Nephron (organoid): ENCODE results near the gene SIKE1.

Experiments used
- H3K27ac Mint-ChIP-seq, 3 experiments: 2 replicates each; pipeline ENCODE4 v1.8.0; 2020; ENCODE audit warnings: mixed read lengths in 3 of 3, mild to moderate bottlenecking in 2 of 3, moderate library complexity in 1 of 3
- H3K27me3 Mint-ChIP-seq: 2 replicates; pipeline ENCODE4 v1.8.0; 2021; ENCODE audit warnings: low read depth, mild to moderate bottlenecking, moderate library complexity, mixed read lengths
- H3K36me3 Mint-ChIP-seq: 2 replicates; pipeline ENCODE4 v1.8.0; 2020; ENCODE audit warnings: low read depth, mixed read lengths
- H3K4me1 Mint-ChIP-seq: 2 replicates; pipeline ENCODE4 v1.8.0; 2020; ENCODE audit warnings: mixed read lengths
- H3K4me3 Mint-ChIP-seq, 3 experiments: 2 replicates each; pipeline ENCODE4 v1.8.0; 2020; ENCODE audit warnings: mild to moderate bottlenecking in 3 of 3, mixed read lengths in 3 of 3, moderate library complexity in 2 of 3
- H3K9me3 Mint-ChIP-seq: 2 replicates; pipeline ENCODE4 v1.8.0; 2020; ENCODE audit warnings: mixed read lengths
- TF ChIP-seq, protein P1 (sequence below), 3 experiments: fragments of 200-600 bp; sonication (generic); IDR thresholded peaks; one replicate each; pipeline ENCODE4 v1.5.0; 2021; ENCODE audit warnings: antibody characterized with exemption in 3 of 3; ENCODE audit not compliant: unreplicated experiment in 3 of 3

The SIKE1 gene

DNA sequence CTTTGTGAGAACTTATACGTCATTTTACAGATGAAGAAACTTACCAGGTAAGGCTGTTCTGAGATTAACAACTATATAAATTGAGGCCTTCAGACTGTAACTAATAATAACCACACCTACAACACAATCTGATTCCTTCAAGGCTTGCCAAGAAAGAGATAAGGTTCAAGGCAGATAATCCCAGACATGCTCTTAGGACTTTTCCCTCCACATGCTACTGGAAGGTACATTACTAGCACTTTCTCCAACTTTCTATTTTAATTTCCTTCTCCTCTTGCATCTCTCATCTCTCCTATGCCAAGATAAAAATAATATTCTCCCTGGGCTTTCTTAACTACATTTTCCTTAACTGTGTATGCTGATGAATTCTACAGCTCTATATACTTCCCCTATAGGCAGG is 45.0 kb downstream of the SIKE1 start:
- H3K4me3 Mint-ChIP-seq, result no peak overlapping the region
- no peaks in the 10 kb centered on the region for H3K4me1 Mint-ChIP-seq
- H3K27me3 Mint-ChIP-seq, result no peaks in the 10 kb centered on the region
- TF ChIP-seq, protein P1, sequence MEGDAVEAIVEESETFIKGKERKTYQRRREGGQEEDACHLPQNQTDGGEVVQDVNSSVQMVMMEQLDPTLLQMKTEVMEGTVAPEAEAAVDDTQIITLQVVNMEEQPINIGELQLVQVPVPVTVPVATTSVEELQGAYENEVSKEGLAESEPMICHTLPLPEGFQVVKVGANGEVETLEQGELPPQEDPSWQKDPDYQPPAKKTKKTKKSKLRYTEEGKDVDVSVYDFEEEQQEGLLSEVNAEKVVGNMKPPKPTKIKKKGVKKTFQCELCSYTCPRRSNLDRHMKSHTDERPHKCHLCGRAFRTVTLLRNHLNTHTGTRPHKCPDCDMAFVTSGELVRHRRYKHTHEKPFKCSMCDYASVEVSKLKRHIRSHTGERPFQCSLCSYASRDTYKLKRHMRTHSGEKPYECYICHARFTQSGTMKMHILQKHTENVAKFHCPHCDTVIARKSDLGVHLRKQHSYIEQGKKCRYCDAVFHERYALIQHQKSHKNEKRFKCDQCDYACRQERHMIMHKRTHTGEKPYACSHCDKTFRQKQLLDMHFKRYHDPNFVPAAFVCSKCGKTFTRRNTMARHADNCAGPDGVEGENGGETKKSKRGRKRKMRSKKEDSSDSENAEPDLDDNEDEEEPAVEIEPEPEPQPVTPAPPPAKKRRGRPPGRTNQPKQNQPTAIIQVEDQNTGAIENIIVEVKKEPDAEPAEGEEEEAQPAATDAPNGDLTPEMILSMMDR (IDR thresholded peaks at IDR 0.05; ENCODE audit: unreplicated experiment in 3 of 3), result no peak
- H3K9me3 Mint-ChIP-seq, result no peaks in the 10 kb centered on the region
- no peak overlapping the region for H3K27ac Mint-ChIP-seq
- peaks cover 78% of the 10 kb centered on the region for H3K36me3 Mint-ChIP-seq

DNA sequence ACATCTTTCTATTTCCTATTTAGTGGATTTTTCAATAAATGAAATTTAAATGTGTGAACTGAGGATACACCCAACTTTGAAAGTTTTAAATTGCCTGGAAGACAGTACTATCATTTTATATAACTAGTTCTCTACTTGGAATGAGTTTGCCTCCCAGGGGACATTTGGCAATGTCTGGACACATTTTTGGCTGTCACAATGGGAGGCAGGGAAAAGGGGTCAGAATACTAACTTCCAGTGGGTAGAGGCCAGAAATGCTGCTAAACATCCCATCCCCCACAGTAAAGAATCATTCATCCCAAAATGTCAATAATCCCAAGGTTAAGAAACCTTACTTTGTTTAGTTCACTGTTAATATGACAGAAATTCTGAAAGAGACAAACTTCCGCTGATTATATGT is 50.7 kb downstream of the SIKE1 start:
- H3K4me1 Mint-ChIP-seq, result no peaks in the 10 kb centered on the region
- TF ChIP-seq, protein P1 (IDR thresholded peaks at IDR 0.05; ENCODE audit: unreplicated experiment in 3 of 3), result no peak
- H3K9me3 Mint-ChIP-seq, result no peaks in the 10 kb centered on the region

DNA sequence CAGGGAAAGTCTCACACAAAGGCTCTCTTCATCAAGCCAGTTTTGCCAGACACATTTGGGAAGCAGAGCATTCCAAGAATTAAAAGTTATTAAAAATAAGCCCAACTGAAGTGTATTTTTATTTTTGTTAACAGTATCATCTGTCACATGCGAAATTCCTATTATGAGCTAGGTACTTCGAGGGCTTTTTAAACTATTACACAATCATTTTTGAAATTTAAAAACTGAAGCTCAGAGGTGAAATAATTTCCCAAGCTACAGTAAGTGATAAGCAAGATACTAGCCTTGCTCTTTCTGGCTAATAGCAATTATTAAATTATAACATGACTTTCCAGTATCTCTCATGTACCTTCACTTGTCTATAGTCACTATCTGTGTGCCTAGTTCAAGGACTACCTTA is 51.9 kb downstream of the SIKE1 start:
- Mint-ChIP-seq H3K36me3 (peaks cover 82% of the 10 kb centered on the region), H3K4me1 (peaks cover 6% of the 10 kb centered on the region), H3K9me3 (no peaks in the 10 kb centered on the region), H3K27me3 (no peaks in the 10 kb centered on the region), H3K4me3 (no peak overlapping the region), H3K27ac (no peak overlapping the region)
- TF ChIP-seq, protein P1 (IDR thresholded peaks at IDR 0.05; ENCODE audit: unreplicated experiment in 3 of 3), result no peak

More for the DNA sequence above, 50.7 kb downstream of the SIKE1 start:
- no peaks in the 10 kb centered on the region for H3K27me3 Mint-ChIP-seq
- H3K27ac Mint-ChIP-seq, result no peak overlapping the region
- H3K4me3 Mint-ChIP-seq, result no peak overlapping the region
- H3K36me3 Mint-ChIP-seq, result peaks cover 82% of the 10 kb centered on the region

DNA sequence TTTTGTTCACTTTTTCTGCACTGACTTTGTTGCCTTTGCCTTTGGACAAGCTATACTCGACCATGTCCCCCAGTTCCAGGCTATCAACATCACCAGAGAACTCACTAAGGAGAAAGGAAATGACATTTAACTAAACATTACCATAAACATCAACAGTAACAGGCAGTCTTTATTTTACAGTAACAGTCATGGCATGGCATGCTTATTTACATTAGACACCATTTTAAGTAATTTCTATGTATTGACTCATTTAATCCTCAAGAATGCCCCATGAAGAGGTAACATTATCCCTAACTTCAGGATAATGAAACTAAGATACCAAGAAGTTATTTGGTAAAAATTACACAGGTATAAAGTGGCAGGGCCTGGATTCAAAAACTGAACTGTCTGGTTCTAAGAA is 55.3 kb downstream of the SIKE1 start:
- H3K4me1 Mint-ChIP-seq, result peaks cover 6% of the 10 kb centered on the region
- no peaks in the 10 kb centered on the region for H3K9me3 Mint-ChIP-seq
- TF ChIP-seq, protein P1 (IDR thresholded peaks at IDR 0.05; ENCODE audit: unreplicated experiment in 3 of 3), result no peak
- H3K27ac Mint-ChIP-seq, result no peak overlapping the region
- peaks cover 87% of the 10 kb centered on the region for H3K36me3 Mint-ChIP-seq
- H3K4me3 Mint-ChIP-seq, result no peak overlapping the region
- H3K27me3 Mint-ChIP-seq, result no peaks in the 10 kb centered on the region

DNA sequence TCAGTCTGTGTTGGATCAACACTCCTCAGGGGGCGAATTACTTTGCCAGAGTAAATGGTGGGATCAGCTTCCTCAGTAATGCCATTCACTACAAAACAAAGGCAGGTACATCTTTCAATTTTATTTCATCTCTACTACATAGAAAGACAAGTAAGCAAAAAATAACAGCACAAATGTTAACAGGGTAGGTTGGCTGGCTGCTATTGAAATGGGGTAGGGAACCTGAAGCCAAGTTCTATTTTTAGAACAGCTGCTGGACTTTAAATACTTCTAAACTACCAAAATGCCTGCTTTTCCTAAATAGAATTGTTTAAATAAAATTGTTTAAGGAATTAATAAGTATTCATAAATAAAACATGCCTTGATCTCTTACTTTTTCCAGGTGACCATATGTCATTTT is 56.6 kb downstream of the SIKE1 start:
- H3K4me1 Mint-ChIP-seq, result peaks cover 6% of the 10 kb centered on the region
- TF ChIP-seq, protein P1 (IDR thresholded peaks at IDR 0.05; ENCODE audit: unreplicated experiment in 3 of 3), result no peak

DNA sequence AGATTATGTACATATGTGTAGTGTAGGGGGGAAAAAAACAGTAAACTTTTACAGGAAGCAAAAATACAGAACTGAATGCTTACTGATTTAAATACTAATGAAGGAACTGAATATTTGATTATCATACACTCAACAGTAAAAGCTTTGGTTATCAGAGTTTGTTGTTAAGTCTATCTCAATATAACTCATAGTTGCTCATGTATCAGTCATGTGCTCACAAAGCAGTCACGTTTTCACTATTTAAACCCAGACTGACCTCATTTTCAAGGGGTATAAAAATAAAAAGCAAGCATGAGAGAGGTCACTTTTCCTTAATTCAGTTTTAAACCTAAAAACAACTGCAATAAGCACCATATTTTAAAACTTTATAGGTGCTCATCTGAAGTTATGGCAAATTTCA is 57.0 kb downstream of the SIKE1 start:
- peaks cover 6% of the 10 kb centered on the region for H3K4me1 Mint-ChIP-seq
- peaks cover 90% of the 10 kb centered on the region for H3K36me3 Mint-ChIP-seq
- H3K27ac Mint-ChIP-seq, result no peak overlapping the region
- TF ChIP-seq, protein P1 (IDR thresholded peaks at IDR 0.05; ENCODE audit: unreplicated experiment in 3 of 3), result no peak
- H3K9me3 Mint-ChIP-seq, result no peaks in the 10 kb centered on the region
- no peak overlapping the region for H3K4me3 Mint-ChIP-seq
- H3K27me3 Mint-ChIP-seq, result no peaks in the 10 kb centered on the region

More for the DNA sequence above, 56.6 kb downstream of the SIKE1 start:
- H3K36me3 Mint-ChIP-seq, result peaks cover 89% of the 10 kb centered on the region
- no peaks in the 10 kb centered on the region for H3K9me3 Mint-ChIP-seq
- H3K4me3 Mint-ChIP-seq, result no peak overlapping the region
- no peak overlapping the region for H3K27ac Mint-ChIP-seq
- no peaks in the 10 kb centered on the region for H3K27me3 Mint-ChIP-seq
